T-helper 22 cell (primary cell): Measurements from ENCODE around the gene SIGLEC8.

Experiments used
- DNase-seq: peaks from one replicate; pipeline ENCODE4 v3.0.0-alpha.2; 2020; ENCODE audit warnings: low read depth

Gene SIGLEC8

GRCh38 chr19:51402117-51402516, 56.1 kb downstream of the SIGLEC8 start:
- no peak for DNase-seq
